DMS53 treated with DMSO at 0.1 percent for 48 hours (cell line): ENCODE data around the gene RPTOR.
A peak's percentile ranks its signal among the peaks of the same experiment; 100 is the strongest.
"Not testable (repeated sequence)": the region's sequence is repeated elsewhere in the genome, so short reads cannot be mapped to it uniquely, and the experiment has no call there.

Experiments used
- DNase-seq: peaks from one replicate; lab custom pipeline; 2025; ENCODE audit not compliant: unreplicated experiment; lab: John Stamatoyannopoulos, UW

Gene RPTOR, protein sequence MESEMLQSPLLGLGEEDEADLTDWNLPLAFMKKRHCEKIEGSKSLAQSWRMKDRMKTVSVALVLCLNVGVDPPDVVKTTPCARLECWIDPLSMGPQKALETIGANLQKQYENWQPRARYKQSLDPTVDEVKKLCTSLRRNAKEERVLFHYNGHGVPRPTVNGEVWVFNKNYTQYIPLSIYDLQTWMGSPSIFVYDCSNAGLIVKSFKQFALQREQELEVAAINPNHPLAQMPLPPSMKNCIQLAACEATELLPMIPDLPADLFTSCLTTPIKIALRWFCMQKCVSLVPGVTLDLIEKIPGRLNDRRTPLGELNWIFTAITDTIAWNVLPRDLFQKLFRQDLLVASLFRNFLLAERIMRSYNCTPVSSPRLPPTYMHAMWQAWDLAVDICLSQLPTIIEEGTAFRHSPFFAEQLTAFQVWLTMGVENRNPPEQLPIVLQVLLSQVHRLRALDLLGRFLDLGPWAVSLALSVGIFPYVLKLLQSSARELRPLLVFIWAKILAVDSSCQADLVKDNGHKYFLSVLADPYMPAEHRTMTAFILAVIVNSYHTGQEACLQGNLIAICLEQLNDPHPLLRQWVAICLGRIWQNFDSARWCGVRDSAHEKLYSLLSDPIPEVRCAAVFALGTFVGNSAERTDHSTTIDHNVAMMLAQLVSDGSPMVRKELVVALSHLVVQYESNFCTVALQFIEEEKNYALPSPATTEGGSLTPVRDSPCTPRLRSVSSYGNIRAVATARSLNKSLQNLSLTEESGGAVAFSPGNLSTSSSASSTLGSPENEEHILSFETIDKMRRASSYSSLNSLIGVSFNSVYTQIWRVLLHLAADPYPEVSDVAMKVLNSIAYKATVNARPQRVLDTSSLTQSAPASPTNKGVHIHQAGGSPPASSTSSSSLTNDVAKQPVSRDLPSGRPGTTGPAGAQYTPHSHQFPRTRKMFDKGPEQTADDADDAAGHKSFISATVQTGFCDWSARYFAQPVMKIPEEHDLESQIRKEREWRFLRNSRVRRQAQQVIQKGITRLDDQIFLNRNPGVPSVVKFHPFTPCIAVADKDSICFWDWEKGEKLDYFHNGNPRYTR (N-terminal part only)

DNA sequence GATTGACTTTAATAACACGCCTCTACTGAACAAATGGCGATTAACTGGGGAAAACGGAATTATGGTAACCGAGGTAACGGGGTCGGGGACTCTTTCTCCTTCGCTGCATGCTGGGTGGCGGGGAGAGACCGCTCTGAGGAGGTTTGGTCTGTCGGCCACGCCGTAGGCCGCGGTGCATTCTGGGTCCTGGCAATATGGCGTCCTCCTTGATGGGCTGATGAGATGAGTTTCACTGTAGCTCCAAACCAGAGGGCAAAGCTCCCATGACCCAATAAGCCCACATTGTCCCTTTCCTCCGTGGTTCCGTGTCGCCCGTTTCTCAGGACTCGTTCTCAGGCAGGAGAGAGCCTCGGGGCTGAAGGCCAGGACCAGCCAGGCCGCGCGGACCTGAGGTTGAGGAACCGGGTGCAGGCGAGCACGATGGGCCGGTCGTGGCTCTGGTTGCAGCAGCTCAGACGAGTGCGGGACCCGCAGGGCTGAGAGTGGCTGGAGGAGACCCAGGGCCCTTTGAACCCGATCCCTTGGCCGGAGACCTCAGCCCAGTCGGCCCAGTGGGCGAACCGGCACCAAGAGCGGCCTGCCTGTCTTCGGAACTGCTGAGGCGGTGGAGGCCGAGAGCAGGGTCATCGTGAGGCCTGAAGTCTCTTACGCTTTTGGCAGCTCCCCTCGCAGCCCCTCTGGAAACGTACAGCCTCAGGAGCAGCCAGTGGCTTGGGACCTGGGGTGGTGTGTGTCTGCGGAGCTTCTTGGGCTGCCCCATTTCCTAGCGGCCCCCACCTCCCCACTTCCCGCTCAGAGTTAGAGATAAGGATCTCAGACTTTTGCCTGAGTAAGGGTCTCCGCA is at the start of gene RPTOR:
Gene RPTOR (plus strand): TSS at position 184 of the 844 bp plus-strand sequence. CDS start 792 bp downstream, outside the sequence.
- peak; percentile 76 for DNase-seq

DNA sequence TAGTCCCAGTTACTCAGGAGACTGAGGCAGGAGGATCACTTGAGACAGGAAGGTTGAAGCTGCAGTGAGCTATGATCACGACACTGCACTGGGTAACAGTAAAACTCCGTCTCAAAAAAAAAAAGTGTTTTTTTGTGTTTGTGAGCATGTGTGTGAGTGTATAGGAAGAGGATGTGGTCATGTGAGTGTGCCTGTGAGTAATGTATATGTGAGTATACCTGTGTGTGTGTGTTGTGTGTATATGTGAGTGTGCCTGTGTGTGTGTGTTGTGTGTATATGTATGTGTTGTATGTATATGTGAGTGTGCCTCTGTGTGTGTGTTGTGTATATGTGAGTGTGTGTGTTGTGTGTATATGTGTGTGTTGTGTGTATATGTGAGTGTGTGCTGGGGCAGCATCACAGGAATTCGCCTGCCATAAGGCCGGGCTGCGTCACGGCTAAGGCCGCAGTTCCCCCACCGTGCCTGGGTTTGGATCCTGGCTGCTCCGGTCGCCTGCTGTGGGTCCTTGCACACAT is 46.9 kb upstream of the RPTOR start:
- DNase-seq = no peak

DNA sequence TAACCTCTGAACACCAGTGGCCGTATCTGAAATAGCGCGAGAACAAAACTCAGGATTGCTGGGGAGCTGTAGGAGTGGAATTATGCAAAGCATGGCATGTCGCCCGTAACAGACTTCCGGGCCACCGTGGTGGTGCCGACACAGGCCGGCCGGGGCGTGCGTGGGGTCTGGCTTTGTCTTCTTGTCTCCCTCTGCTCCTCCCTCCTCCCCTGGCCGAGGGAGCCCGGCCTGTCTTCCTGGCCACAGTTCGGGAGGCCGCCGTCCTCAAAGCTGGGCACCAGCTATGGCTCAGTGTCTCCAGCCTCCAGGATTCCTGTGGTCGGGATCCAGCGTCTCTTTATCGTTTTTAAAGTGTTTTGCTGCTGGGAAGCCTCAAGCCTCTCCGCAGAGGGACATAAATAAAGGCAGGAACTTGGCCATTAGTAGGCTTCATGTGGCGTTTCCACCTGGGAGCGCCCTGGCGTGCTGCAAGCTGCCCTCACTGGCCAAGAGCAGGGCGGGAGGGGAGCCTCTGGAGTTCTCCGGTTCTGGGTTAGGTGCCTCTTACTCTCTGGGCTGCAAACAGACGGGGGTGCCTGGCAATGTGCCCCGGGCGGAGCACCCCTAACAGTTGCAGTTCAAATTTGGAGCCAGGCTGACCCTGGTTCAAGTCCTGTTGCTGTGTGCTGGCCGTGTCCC is 46.3 kb upstream of the RPTOR start:
- no peak for DNase-seq

DNA sequence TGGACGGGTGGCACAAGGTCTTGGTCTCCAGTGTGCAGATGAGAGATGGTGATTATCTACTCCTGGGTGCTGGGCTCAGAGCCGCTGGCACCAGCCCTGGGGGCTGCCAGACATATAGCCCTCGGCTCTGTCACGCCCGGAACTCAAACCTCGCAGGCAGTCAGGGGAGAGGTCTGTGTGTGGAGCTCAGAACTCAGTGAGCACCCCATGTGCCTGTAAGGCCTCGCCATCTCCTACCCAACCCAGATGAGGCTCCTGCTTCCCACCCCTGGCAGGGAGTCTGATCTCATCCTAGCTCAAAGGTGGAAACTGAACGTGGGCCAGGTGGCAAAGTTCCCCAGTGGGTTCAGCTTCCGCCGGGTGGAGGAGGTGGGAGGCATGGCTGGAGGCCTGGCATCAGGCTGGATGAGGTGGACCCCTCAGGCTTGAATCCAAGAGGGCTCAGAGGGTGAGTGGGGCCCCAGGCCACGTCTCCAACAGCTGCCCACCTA is 45.7 kb upstream of the RPTOR start:
- no peak for DNase-seq

DNA sequence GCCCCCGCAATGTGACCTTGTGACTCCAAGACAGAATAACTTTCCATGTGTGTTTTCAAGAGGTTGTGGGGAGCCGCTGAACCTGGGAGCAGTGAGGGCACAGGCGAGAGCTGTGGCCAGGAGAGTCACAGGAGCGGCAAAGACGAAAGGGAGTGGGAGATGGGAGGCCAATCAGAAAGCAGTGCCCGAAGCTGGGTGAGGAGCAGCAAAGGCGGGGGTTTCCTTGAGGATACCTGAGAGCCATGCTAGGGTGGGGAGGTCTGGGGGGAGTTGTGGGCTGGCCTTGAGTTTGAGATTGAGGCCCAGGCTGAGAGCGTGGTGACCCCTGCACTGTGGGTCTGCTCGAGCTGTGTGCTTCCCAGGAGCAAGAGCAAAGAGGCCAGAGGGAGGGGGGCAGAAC is 45.1 kb upstream of the RPTOR start:
- DNase-seq = no peak

DNA sequence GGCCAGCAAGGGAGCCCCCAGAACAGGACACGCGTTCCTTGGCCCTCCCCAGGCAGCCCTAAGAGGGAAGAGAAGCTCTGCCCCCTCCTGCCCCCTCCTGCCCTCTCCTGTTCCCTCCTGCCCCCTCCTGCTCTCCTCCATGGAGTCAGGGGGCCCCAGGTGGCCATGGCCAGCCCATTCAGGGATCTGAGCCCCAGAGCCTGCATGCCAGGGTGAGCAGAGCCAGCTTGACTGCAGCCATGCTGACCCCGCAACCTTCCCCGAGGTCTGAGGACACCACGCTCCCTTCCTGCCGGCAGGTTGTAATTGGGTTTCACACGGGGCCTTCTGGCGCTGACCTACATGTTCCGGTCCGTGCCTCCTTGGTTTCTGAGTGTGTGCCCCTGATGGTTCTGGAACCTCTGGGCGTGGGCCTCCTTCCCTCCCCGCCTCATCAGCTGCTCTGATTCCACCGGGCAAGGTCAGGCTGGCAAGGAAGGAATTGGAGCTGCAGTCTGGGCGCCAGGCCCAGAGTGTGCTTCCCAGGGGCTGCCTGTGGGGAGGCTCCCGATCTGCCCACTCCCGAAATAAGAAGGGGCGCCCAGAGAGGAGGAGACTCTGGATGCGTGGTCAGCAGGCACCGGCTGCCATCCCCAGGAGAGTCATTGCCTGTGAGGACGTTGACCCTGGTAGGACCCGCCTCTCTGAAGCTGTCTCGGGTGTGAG is 44.5 kb upstream of the RPTOR start:
- DNase-seq = no peak

DNA sequence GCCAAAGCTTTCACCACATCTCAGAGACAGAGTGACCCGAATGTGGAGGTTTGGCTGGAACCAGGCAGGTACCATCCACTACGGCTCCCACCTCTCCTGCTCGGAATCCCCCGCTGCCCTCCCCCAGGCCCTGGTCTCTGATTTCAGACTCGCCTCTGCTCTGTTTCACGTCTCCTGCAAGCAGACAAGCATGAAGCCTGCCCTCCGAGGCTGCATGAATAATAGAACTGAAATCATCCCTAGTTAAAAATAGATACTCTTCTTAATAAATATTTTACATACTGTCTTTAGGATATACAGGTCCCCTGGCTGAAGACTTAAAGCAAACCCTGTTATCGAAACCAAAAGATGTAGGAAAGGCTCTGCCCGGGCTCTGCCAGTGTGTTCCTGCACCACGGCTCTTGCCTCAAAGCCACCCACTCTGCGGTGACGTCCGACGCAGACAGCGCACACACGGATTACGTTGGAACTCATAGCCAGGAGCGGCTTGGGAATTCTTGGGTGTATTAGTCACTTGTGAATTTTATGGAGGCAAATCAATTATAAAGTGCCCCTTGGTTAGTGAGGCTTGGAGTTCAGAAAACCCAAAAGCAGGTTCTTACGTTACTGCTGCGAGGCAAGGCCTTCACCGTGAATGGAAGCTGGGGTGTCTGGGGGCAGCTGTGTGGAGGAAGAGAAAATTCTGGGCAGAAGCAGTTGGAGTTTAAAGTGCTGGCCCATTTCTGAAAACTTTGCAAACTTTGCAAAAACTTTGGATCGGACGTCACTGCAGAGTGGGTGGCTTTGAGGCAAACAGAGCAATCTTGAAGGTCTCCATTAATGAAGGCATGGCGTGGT is 42.7 kb upstream of the RPTOR start:
- no peak for DNase-seq

DNA sequence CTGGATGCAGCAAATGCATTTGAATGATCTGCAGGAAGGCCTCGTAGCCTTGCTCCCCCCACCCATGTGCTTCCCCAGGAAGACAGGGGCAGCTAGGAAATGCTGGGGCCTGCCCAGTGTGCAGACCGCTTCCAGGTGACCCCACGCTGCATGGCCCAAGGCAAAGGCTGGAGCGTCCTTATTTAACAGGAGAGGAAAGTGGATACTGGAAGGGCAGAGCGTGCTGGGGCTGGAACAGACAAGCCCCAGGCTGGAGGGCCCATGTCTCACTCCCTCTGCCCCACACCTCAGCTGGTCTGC is 42.1 kb upstream of the RPTOR start:
- DNase-seq = no peak

DNA sequence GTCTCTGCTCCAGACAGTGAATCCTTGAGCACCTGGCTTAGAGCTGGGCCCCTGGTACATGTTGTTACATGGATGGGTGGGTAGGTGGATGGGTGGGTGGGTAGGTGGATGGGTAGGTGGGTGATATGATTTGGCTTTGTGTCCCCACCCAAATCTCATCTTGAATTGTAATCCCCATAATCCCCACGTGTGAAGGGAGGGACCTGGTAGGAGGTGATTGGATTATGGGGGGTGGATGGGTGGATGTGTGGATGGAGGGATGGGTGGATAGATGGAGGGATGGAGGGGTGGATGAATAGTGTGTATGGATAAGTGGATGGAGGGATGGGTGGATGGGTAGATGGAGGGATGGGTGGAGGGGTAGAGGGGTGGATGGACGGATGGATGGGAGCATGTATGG is 41.6 kb upstream of the RPTOR start:
- no peak for DNase-seq

DNA sequence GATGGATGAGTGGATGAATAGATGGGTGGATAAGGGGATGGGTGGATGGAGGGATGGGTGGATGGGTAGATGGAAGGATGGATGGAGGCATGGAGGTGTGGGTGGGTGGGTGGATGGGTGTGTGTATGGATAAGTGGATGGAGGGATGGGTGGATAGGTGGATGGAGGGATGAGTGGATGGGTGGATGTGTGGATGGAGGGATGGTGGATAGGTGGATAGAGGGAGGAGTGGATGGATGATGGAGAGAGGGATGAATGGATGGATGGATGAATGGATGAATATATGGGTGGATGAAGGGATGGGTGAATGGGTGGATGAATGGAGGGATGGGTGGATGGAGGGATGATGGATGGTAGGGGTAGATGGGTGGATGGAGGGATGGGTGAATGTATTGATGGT is 40.7 kb upstream of the RPTOR start:
- DNase-seq = no peak

DNA sequence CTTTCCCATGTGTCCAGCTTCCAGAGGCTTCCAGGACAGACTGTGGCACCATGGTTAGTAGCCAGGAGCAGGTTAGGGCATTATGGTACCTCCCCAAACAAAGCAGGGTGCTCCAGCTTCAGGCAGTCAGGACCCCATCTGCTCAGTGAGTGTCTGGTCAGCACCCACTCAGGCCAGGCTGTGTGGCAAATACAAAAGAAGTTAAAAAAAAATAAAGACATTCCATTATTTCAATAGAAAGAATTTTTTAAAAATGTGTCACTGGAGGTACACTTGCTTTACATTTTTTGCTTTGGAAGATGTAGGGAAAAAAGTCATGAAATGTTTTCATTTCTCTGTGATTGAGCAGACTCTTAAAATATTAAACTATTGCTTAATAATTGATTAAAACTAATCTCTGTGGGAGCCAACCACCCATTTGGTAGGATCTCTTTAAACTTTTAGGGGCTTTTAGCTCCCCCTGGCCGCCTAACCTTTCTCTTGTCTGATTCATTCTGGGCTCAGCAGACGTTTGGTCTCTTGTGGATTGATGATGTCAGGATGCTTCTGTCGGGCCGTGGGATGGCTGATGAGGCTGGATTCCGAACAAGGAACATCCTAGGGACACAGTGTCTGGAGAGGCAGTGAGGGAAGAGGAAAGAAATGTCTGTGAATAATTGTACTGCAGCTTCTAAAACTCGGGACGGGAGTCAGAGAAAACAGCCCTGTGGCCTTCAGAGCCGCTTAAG is 39.8 kb upstream of the RPTOR start:
- no peak for DNase-seq

DNA sequence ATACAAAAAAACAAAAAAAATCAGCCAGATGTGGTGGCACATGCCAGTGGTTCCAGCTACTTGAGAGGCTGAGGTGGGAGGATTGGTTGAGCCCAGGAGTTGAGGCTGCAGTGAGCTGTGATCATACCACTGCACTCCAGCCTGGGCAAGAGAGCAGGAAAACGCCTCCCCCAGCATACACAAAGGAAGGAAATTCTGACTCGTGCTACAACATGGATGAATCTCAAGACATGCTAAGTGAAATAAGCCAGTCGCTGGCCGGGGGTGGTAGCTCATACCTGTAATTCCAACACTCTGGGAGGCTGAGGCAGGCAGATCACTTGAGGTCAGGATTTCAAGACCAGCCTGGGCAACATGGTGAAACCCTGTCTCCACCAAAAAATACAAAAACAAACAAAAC is 37.5 kb upstream of the RPTOR start:
- not testable (repeated sequence) for DNase-seq

DNA sequence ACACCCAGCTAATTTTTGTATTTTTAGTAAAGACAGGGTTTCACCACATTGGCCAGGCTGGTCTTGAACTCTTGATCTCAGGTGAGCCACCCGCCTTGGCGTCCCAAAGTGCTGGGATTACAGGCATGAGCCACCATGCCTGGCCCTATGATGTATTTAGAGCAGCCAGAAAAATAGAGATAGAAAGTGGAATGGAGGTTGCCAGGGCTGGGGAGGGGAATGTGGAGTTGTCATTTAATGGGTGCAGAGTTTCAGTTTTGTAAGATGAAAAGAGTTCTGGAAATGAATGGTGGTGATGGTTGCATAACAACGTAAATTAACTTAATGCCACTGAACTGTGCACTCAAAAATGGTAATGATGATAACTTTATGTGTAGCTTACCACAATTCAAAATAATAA is 36.7 kb upstream of the RPTOR start:
- DNase-seq = no peak

DNA sequence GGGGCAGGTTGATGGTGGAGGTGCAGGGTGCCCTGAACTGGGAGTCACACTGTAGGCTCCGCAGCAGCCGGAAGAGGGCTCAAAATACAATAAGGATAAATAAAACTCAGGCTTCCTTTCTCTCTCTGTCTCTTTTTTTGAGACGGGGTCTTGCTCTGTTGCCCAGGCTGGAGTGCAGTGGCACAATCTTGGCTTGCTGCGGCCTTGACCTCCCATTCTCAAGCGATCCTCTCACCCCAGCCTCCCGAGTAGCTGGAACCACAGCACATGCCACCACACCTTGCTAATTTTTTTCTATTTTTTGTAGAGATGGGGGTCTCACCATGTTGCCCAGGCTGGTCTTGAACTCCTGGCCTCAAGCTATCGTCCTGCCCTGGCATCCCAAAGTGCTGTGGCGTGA is 35.3 kb upstream of the RPTOR start:
- no peak for DNase-seq

DNA sequence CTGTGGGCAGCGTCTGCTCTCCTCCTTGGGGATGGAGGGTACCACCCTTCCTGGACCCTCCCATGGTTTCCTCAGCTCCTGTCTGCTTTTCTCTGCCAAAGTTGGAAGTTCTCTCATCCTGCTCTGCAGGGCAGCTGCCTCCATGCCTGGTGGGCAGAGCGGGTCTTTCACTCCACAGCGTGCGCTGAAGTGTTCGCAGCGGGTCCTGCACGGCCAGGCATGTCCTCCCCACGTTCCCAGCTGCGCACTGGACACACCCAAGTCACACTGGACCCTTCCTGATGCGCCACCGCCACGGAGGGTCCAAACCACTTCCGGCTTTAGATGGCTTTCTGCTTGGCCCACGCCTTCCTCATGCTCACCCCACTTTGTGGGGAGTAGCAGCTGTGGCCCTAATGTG is 34.5 kb upstream of the RPTOR start:
- no peak for DNase-seq

DNA sequence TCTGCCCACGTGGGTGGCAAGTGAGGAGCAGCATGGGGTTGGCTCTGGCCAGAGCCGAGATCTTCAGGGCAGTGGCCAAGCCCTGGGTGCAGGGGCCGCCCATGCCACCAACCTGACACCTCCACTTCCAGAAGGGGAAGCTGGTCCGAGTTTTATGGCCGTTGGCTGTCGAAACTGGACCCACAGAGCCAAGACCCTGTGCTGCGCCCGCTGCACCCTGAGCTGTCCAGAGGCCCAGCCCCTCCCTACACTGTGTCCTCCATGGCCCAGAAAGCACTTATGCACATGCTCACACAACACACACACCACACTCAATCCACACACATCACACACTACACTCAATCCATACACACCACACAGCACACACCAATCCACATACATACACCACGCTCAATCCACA is 33.9 kb upstream of the RPTOR start:
- DNase-seq = no peak

DNA sequence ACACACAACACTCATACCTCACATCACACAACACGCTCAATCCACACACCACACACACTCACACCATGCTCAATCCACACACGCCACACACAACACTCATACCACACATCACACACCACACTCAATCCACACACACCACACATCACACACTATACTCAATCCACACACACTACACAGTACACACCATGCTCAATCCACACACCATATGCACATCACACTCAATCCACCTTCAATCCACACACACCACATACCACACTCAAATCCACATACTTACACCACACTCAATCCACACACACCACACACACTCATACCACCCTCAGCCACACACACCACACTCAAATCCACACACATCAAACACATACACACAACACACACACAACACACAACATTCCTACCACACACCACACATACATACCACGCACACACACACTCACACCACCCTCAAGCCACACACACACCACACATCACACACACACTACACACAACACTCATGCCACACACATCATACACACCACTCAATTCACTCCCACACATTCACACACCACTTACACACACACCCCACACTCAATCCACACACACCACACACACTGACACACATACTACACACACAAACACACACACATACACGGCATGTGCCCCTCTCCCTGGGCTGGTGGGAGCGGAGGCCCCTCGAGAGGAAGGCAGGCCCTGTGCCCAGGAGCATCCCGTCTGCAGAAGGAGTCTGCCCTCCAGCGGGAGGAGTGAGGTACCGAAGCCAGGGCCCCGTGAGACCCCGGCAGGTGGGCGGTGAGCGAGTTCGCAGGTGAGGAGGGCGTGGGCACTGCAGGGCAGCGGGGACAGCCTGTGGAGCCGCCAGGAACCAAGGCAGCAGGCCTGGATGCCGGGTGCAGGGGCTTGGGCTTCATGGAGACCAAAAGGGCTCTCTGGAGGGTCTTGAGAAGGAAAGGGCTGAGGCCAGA is 33.1 kb upstream of the RPTOR start:
- no peak for DNase-seq
